SK-N-MC (cell line): ENCODE measurements around the gene SYTL1.
"Not testable (repeated sequence)": the region's sequence is repeated elsewhere in the genome, so short reads cannot be mapped to it uniquely, and the experiment has no call there.

Source experiments
- DNase-seq: peaks from one replicate; pipeline ENCODE4 v3.0.0-alpha.2; 2011; ENCODE audit warnings: low read depth, low spot score
- H3K27ac ChIP-seq: fragments of 200-600 bp; sonication (generic); 2 replicates; pipeline ENCODE4 v1.5.1; 2016; ENCODE audit warnings: mixed run types
- H3K36me3 ChIP-seq: fragments of 200-600 bp; sonication (generic); 2 replicates; pipeline ENCODE4 v1.6.1; 2017; ENCODE audit warnings: antibody characterized with exemption, low read length, mixed read lengths; ENCODE audit not compliant: insufficient read depth
- H3K4me3 ChIP-seq: fragments of 200-600 bp; sonication (generic); 2 replicates; pipeline ENCODE4 v1.5.1; 2016
- H3K9ac ChIP-seq: fragments of 200-600 bp; sonication (generic); 2 replicates; pipeline ENCODE4 v1.8.0; 2017; ENCODE audit warnings: mixed run types, mixed read lengths; ENCODE audit not compliant: insufficient read length
- H3K9me3 ChIP-seq: fragments of 200-600 bp; sonication (generic); 2 replicates; pipeline ENCODE4 v1.6.1; 2017; ENCODE audit warnings: low read depth, mild to moderate bottlenecking, antibody characterized with exemption, low read length, moderate library complexity, mixed read lengths
- EZH2 ChIP-seq: fragments of 200-600 bp; sonication (generic); IDR thresholded peaks from one replicate; pipeline ENCODE4 v1.6.1; 2017; ENCODE audit warnings: antibody characterized with exemption
- FOXP2 ChIP-seq: optimal IDR thresholded peaks from 2 replicates; pipeline ENCODE3; 2011; ENCODE audit warnings: mild to moderate bottlenecking, moderate library complexity; ENCODE audit not compliant: insufficient read depth; ENCODE audit errors: extremely low read length, control extremely low read depth
- POLR2AphosphoS5 ChIP-seq: IDR thresholded peaks from 2 replicates; pipeline ENCODE4 v1.6.1; 2012; ENCODE audit warnings: mild to moderate bottlenecking, low read depth, low read length, borderline replicate concordance

Gene SYTL1

GRCh38 chr1:27380766-27381733 is 39.2 kb downstream of the SYTL1 start:
- no peak for DNase-seq
- Histone ChIP-seq H3K27ac (no peak overlapping the region), H3K4me3 (no peak overlapping the region)

DNA sequence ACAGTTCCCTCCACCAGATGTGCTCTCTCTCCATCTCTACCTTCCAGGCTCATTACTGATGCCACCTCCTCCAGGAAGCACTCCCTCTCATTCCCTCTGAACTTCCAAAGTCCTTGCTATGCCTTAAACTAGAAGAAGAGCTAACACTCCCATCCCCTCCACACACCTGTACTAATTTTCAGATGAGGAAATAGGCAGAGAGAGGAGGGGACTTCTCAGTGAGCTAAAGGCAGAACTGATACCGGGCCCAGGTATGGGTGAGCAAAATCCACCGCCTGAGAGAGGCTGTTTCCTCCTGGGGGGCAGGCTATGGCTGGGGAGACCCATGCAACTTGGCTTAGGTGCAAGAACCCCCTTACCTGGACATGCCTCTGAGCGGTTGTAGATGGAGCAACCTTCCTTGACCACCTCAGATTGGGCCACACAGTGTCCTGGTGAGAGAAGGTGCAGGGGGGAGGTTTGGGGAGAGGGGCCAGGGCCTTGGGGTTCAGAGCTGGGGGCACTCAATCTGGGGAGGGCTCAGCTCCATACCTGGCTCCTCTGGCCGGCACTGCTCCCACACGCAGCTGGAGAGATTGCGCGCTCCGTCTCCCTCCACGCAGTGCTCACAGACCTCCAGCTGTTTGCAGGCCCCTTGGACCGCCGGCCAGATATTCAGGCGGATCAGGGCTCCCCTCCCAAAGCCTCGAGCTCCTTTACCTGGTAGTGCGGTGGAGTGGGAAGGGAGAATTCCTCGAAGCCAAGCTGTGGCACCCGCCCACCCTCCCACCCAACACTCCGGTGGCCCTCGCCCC is 40.3 kb downstream of the SYTL1 start:
- H3K9ac ChIP-seq, result no peak overlapping the region
- TF ChIP-seq EZH2, result no peak
- no peak for TF ChIP-seq POLR2AphosphoS5
- no peak for TF ChIP-seq FOXP2
- H3K27ac ChIP-seq, result no peak overlapping the region
- no peak overlapping the region for H3K4me3 ChIP-seq
- no peaks in the 10 kb centered on the region for H3K36me3 ChIP-seq
- no peak for DNase-seq
- no peaks in the 10 kb centered on the region for H3K9me3 ChIP-seq

More at GRCh38 chr1:27380766-27381733, 39.2 kb downstream of the SYTL1 start:
- no peak overlapping the region for H3K9ac ChIP-seq
- TF ChIP-seq POLR2AphosphoS5, result no peak
- no peak for TF ChIP-seq FOXP2
- TF ChIP-seq EZH2, result no peak
- no peaks in the 10 kb centered on the region for H3K9me3 ChIP-seq
- no peaks in the 10 kb centered on the region for H3K36me3 ChIP-seq

DNA sequence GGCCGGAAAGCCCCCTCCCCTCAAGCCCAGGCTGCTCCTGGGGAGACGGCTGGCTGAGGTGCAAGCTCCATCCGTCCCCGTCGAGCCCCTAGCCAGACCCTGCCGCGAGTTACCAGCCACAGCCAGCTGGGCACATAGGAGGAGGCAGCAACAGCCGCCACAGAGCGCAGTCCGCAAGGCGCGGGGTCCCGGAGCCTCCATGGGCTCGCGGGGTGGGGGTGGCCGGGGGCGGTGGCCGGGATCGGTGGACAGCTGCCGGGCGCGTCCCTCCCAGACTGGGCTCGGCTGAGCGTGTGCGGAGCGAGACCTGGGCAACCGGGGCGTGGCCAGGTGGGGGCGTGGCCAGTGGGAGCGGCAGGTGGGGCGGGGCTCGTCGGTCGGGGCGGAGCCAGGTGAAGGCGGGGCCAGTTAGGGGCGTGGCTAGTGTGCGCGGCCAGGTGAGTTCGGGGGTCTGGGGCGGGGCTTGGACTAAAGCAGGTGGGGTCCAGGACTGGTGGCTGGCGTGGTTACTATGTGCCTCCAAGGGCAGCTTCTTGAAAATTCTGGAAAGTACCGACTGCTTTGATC is 41.3 kb downstream of the SYTL1 start, which contains the start of gene CD164L2:
Gene CD164L2, minus strand, starts transcription at position 295 of the 567 bp plus-strand sequence. Its CDS starts 94 bp downstream, at position 201.
- TF ChIP-seq POLR2AphosphoS5, result no peak
- TF ChIP-seq FOXP2, result no peak
- TF ChIP-seq EZH2, result no peak
- no peak within 1 kb of the TSS for H3K9ac ChIP-seq
- H3K36me3 ChIP-seq, result no peaks in the 10 kb centered on the region
- DNase-seq, result no peak
- no peak within 1 kb of the TSS for H3K27ac ChIP-seq
- no peaks in the 10 kb centered on the region for H3K9me3 ChIP-seq
- H3K4me3 ChIP-seq, result no peak within 1 kb of the TSS

GRCh38 chr1:27383661-27384060 is 41.8 kb downstream of the SYTL1 start:
- Histone ChIP-seq H3K9me3 (no peaks in the 10 kb centered on the region), H3K9ac (no peak overlapping the region), H3K27ac (no peak overlapping the region), H3K4me3 (no peak overlapping the region), H3K36me3 (no peaks in the 10 kb centered on the region)
- DNase-seq, result no peak
- TF ChIP-seq EZH2 (no peak), POLR2AphosphoS5 (no peak), FOXP2 (no peak)

- H3K9me3 ChIP-seq, H3K9ac ChIP-seq, H3K36me3 ChIP-seq, H3K4me3 ChIP-seq, H3K27ac ChIP-seq, DNase-seq: not testable (repeated sequence)
These were observed 43.0 kb downstream of the SYTL1 start for GRCh38 chr1:27384797-27385196.

- Histone ChIP-seq H3K27ac (no peak overlapping the region), H3K9me3 (no peaks in the 10 kb centered on the region), H3K4me3 (no peak overlapping the region), H3K36me3 (no peaks in the 10 kb centered on the region), H3K9ac (no peak overlapping the region)
- DNase-seq, result no peak
- no peak for TF ChIP-seq POLR2AphosphoS5
- no peak for TF ChIP-seq FOXP2
- no peak for TF ChIP-seq EZH2
These were observed 46.6 kb downstream of the SYTL1 start for GRCh38 chr1:27388337-27389005.

DNA sequence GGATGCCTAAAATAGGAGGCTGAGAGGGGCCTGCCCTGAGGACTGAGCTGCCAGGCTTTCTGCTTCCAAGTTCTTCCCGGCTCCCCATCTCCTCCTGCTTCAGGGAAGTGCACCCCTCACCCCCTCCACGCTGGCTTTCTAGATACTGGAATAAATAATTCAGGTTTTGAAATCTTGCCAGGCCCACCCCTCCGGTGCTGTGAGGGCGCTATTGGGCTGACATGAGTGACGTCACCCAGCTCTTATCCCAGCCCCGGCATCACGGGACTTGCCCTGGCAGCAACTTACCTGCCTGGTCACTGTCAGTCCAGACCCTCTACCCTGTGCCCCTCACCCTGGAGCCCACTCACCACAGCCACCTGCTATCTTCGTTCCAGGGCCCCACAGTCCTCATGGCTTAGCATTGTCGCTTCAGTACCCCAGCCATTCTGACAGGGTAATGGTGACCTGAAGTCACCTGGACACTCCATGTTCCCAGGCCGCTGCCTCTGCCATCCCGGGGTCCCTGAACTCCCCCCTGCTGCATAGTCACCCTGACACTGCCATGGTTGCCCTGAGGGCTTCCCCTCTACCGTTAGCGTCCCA is 49.8 kb downstream of the SYTL1 start:
- no peak overlapping the region for H3K9ac ChIP-seq
- DNase-seq, result no peak
- TF ChIP-seq FOXP2, result no peak
- TF ChIP-seq EZH2, result no peak
- no peak for TF ChIP-seq POLR2AphosphoS5
- H3K4me3 ChIP-seq, result peak overlapping the region; percentile 88
- H3K27ac ChIP-seq, result no peak overlapping the region
- H3K36me3 ChIP-seq, result no peaks in the 10 kb centered on the region
- H3K9me3 ChIP-seq, result no peaks in the 10 kb centered on the region
